Stomach (tissue), 4 donors: ENCODE data around the gene SUSD4.

Source experiments
- CTCF ChIP-seq, 7 experiments: fragments of 450-650 bp in 4 of 7; fragments of 200-600 bp in 3 of 7; sonication (generic) in 3 of 7; IDR thresholded peaks; one replicate each; pipeline ENCODE4 v1.5.1; 2016 to 2019; ENCODE audit warnings: antibody characterized with exemption in 7 of 7, control low read depth in 2 of 7, mild to moderate bottlenecking in 1 of 7
- POLR2A ChIP-seq, 4 donors: fragments of 450-650 bp; IDR thresholded peaks; one replicate each; pipeline ENCODE4 v1.6.1; 2016; ENCODE audit warnings: antibody characterized with exemption in 4 of 4, control low read depth in 2 of 4, mild to moderate bottlenecking in 1 of 4, moderate library complexity in 1 of 4

GRCh38 chr1:223353939-223354338 is 10.0 kb downstream of the SUSD4 start:
- no peak for TF ChIP-seq CTCF (IDR thresholded peaks at IDR 0.05)
- TF ChIP-seq POLR2A (IDR thresholded peaks at IDR 0.05), result no peak
